Measurements from ENCODE around the gene HSPB1. TPM values are rescaled to one million over a fixed set of nuclear protein-coding genes. Genes with fewer than 3 reads are reported as not detected.

The HSPB1 gene
- total and polyA plus RNA-seq, 9 donors: 188 to 2,022 (median 1,473) TPM

GRCh38 chr7:76317782-76318487 lies 15.5 kb downstream of the HSPB1 start:
- DNase-seq: peak; percentile 99
- Histone ChIP-seq H3K4me3 (ENCODE audit: low read length) (peak overlapping the region; percentile 81), H3K36me3 (ENCODE audit: control insufficient read depth, insufficient read depth, low read length) (peaks cover 10% of the 10 kb centered on the region), H3K27ac (ENCODE audit: low read length) (peak overlapping the region; percentile 95), H3K27me3 (ENCODE audit: control insufficient read depth, insufficient read depth, low read length) (no peaks in the 10 kb centered on the region), H3K4me1 (ENCODE audit: control insufficient read depth, insufficient read depth, low read length) (peaks cover 32% of the 10 kb centered on the region), H3K9me3 (replicated peaks; ENCODE audit: control insufficient read depth, low read depth, low read length) (no peaks in the 10 kb centered on the region)
- WGBS (ENCODE audit: insufficient coverage): under 1% methylated on average over 44 of the region's 50 CpGs

GRCh38 chr7:76318488-76319353 lies 16.2 kb downstream of the HSPB1 start:
- peaks cover 32% of the 10 kb centered on the region for H3K4me1 ChIP-seq (ENCODE audit: control insufficient read depth, insufficient read depth, low read length)
- DNase-seq: peak; percentile 89
- WGBS (ENCODE audit: insufficient coverage): 6% methylated on average over 17 of the region's 25 CpGs
- peaks cover 10% of the 10 kb centered on the region for H3K36me3 ChIP-seq (ENCODE audit: control insufficient read depth, insufficient read depth, low read length)
- peak overlapping the region; percentile 81 for H3K4me3 ChIP-seq (ENCODE audit: low read length)
- H3K9me3 ChIP-seq (replicated peaks; ENCODE audit: control insufficient read depth, low read depth, low read length): no peaks in the 10 kb centered on the region
- no peaks in the 10 kb centered on the region for H3K27me3 ChIP-seq (ENCODE audit: control insufficient read depth, insufficient read depth, low read length)
- peak overlapping the region; percentile 95 for H3K27ac ChIP-seq (ENCODE audit: low read length)

- DNase-seq: no peak
- Histone ChIP-seq H3K4me3 (ENCODE audit: low read length) (no peak overlapping the region), H3K27ac (ENCODE audit: low read length) (no peak overlapping the region), H3K9me3 (replicated peaks; ENCODE audit: control insufficient read depth, low read depth, low read length) (no peaks in the 10 kb centered on the region), H3K27me3 (ENCODE audit: control insufficient read depth, insufficient read depth, low read length) (no peaks in the 10 kb centered on the region), H3K36me3 (ENCODE audit: control insufficient read depth, insufficient read depth, low read length) (peaks cover 47% of the 10 kb centered on the region), H3K4me1 (ENCODE audit: control insufficient read depth, insufficient read depth, low read length) (peaks cover 2% of the 10 kb centered on the region)
- WGBS (ENCODE audit: insufficient coverage): 97% methylated on average over 9 of the region's 11 CpGs
These were observed 22.6 kb downstream of the HSPB1 start for GRCh38 chr7:76325092-76325491.

GRCh38 chr7:76325811-76326210 lies 23.3 kb downstream of the HSPB1 start:
- Histone ChIP-seq H3K27me3 (ENCODE audit: control insufficient read depth, insufficient read depth, low read length) (no peaks in the 10 kb centered on the region), H3K4me3 (ENCODE audit: low read length) (no peak overlapping the region), H3K36me3 (ENCODE audit: control insufficient read depth, insufficient read depth, low read length) (peaks cover 52% of the 10 kb centered on the region), H3K27ac (ENCODE audit: low read length) (no peak overlapping the region), H3K9me3 (replicated peaks; ENCODE audit: control insufficient read depth, low read depth, low read length) (no peaks in the 10 kb centered on the region), H3K4me1 (ENCODE audit: control insufficient read depth, insufficient read depth, low read length) (peaks cover 4% of the 10 kb centered on the region)
- no peak for DNase-seq
- 83% methylated on average over 5 of the region's 5 CpGs for WGBS (ENCODE audit: insufficient coverage)

GRCh38 chr7:76326646-76327233 lies 24.3 kb downstream of the HSPB1 start:
- no CpG with 5 or more reads among the region's 5 CpGs for WGBS (ENCODE audit: insufficient coverage)
- Histone ChIP-seq H3K36me3 (ENCODE audit: control insufficient read depth, insufficient read depth, low read length) (peaks cover 56% of the 10 kb centered on the region), H3K4me3 (ENCODE audit: low read length) (no peak overlapping the region), H3K4me1 (ENCODE audit: control insufficient read depth, insufficient read depth, low read length) (peaks cover 8% of the 10 kb centered on the region), H3K27me3 (ENCODE audit: control insufficient read depth, insufficient read depth, low read length) (no peaks in the 10 kb centered on the region), H3K9me3 (replicated peaks; ENCODE audit: control insufficient read depth, low read depth, low read length) (no peaks in the 10 kb centered on the region), H3K27ac (ENCODE audit: low read length) (no peak overlapping the region)
- DNase-seq: no peak

GRCh38 chr7:76327610-76328009 lies 25.1 kb downstream of the HSPB1 start:
- Histone ChIP-seq H3K27me3 (ENCODE audit: control insufficient read depth, insufficient read depth, low read length) (no peaks in the 10 kb centered on the region), H3K4me1 (ENCODE audit: control insufficient read depth, insufficient read depth, low read length) (peaks cover 6% of the 10 kb centered on the region), H3K27ac (ENCODE audit: low read length) (no peak overlapping the region), H3K36me3 (ENCODE audit: control insufficient read depth, insufficient read depth, low read length) (peaks cover 57% of the 10 kb centered on the region), H3K4me3 (ENCODE audit: low read length) (no peak overlapping the region), H3K9me3 (replicated peaks; ENCODE audit: control insufficient read depth, low read depth, low read length) (no peaks in the 10 kb centered on the region)
- WGBS (ENCODE audit: insufficient coverage): 83% methylated on average over 3 of the region's 7 CpGs
- DNase-seq: no peak

- H3K4me3 ChIP-seq (ENCODE audit: low read length): no peak overlapping the region
- H3K27ac ChIP-seq (ENCODE audit: low read length): no peak overlapping the region
- DNase-seq: no peak
- no CpG with 5 or more reads among the region's 15 CpGs for WGBS (ENCODE audit: insufficient coverage)
- no peaks in the 10 kb centered on the region for H3K27me3 ChIP-seq (ENCODE audit: control insufficient read depth, insufficient read depth, low read length)
- peaks cover 11% of the 10 kb centered on the region for H3K4me1 ChIP-seq (ENCODE audit: control insufficient read depth, insufficient read depth, low read length)
- H3K9me3 ChIP-seq (replicated peaks; ENCODE audit: control insufficient read depth, low read depth, low read length): no peaks in the 10 kb centered on the region
- peaks cover 62% of the 10 kb centered on the region for H3K36me3 ChIP-seq (ENCODE audit: control insufficient read depth, insufficient read depth, low read length)
These were observed 25.9 kb downstream of the HSPB1 start for GRCh38 chr7:76328389-76328788.

GRCh38 chr7:76329479-76329878 lies 27.0 kb downstream of the HSPB1 start:
- H3K27ac ChIP-seq (ENCODE audit: low read length): no peak overlapping the region
- 94% methylated on average over 29 of the region's 29 CpGs for WGBS (ENCODE audit: insufficient coverage)
- no peak for DNase-seq
- H3K27me3 ChIP-seq (ENCODE audit: control insufficient read depth, insufficient read depth, low read length): no peaks in the 10 kb centered on the region
- H3K36me3 ChIP-seq (ENCODE audit: control insufficient read depth, insufficient read depth, low read length): peaks cover 67% of the 10 kb centered on the region
- no peaks in the 10 kb centered on the region for H3K9me3 ChIP-seq (replicated peaks; ENCODE audit: control insufficient read depth, low read depth, low read length)
- H3K4me3 ChIP-seq (ENCODE audit: low read length): no peak overlapping the region
- peaks cover 16% of the 10 kb centered on the region for H3K4me1 ChIP-seq (ENCODE audit: control insufficient read depth, insufficient read depth, low read length)

GRCh38 chr7:76330261-76330660 lies 27.8 kb downstream of the HSPB1 start:
- Histone ChIP-seq H3K27ac (ENCODE audit: low read length) (no peak overlapping the region), H3K4me1 (ENCODE audit: control insufficient read depth, insufficient read depth, low read length) (peaks cover 16% of the 10 kb centered on the region), H3K36me3 (ENCODE audit: control insufficient read depth, insufficient read depth, low read length) (peaks cover 65% of the 10 kb centered on the region)

GRCh38 chr7:76330673-76331072 lies 28.2 kb downstream of the HSPB1 start:
- no CpG with 5 or more reads among the region's 5 CpGs for WGBS (ENCODE audit: insufficient coverage)
- DNase-seq: no peak
- Histone ChIP-seq H3K36me3 (ENCODE audit: control insufficient read depth, insufficient read depth, low read length) (peaks cover 61% of the 10 kb centered on the region), H3K27me3 (ENCODE audit: control insufficient read depth, insufficient read depth, low read length) (no peaks in the 10 kb centered on the region), H3K4me1 (ENCODE audit: control insufficient read depth, insufficient read depth, low read length) (peaks cover 16% of the 10 kb centered on the region), H3K9me3 (replicated peaks; ENCODE audit: control insufficient read depth, low read depth, low read length) (no peaks in the 10 kb centered on the region), H3K4me3 (ENCODE audit: low read length) (no peak overlapping the region), H3K27ac (ENCODE audit: low read length) (no peak overlapping the region)

More at GRCh38 chr7:76330261-76330660, 27.8 kb downstream of the HSPB1 start:
- WGBS (ENCODE audit: insufficient coverage): 54% methylated on average over 2 of the region's 4 CpGs
- Histone ChIP-seq H3K27me3 (ENCODE audit: control insufficient read depth, insufficient read depth, low read length) (no peaks in the 10 kb centered on the region), H3K4me3 (ENCODE audit: low read length) (no peak overlapping the region), H3K9me3 (replicated peaks; ENCODE audit: control insufficient read depth, low read depth, low read length) (no peaks in the 10 kb centered on the region)
- DNase-seq: no peak
